Measurements from ENCODE around the gene OR2M2. TPM values are rescaled to one million over a fixed set of nuclear protein-coding genes. Genes with fewer than 3 reads are reported as not detected.

Gene OR2M2
- total and polyA plus RNA-seq, 2 of the 13 experiments (the other 11 are each of a cell fraction or from before 2014, with no cell fraction given), result not detected

GRCh38 chr1:248174521-248174920 is at the start of gene OR2M2 (continued):
- TF ChIP-seq ZNF552 (CRISPR knock-in tag; IDR thresholded peaks at IDR 0.05; ENCODE audit: borderline replicate concordance), result no peak

GRCh38 chr1:248127653-248128052 is 47.0 kb upstream of the OR2M2 start:
- Histone ChIP-seq H2AFZ (ENCODE audit: low read length) (no peak overlapping the region), H3K4me1 (ENCODE audit: insufficient read depth, low read length) (no peaks in the 10 kb centered on the region), H3K9ac (ENCODE audit: insufficient read depth, low read depth, low read length) (no peak overlapping the region), H3K27ac (ENCODE audit: extremely low read length, insufficient read depth, low read length) (no peak overlapping the region), H3K79me2 (ENCODE audit: insufficient read depth, low read length) (no peaks in the 10 kb centered on the region), H3K27me3 (ENCODE audit: control insufficient read depth in 1 of 2, insufficient read depth in 2 of 2, low read length in 2 of 2) (no peaks in the 10 kb centered on the region), H3K36me3 (replicated peaks in 1 of 2; ENCODE audit: control insufficient read depth in 1 of 2, insufficient read depth in 2 of 2, low read length in 2 of 2) (no peaks in the 10 kb centered on the region), H3K4me3 (replicated peaks in 1 of 3; ENCODE audit: insufficient read depth in 1 of 3, low read depth in 2 of 3, low read length in 3 of 3) (no peak overlapping the region), H3K9me3 (ENCODE audit: low read length) (peaks cover 93% of the 10 kb centered on the region), H3K4me2 (ENCODE audit: low read depth, low read length) (no peak overlapping the region), H4K20me1 (ENCODE audit: insufficient read depth, low read length) (no peaks in the 10 kb centered on the region)
- no peak for ATAC-seq
- TF ChIP-seq NPAS2 (CRISPR knock-in tag; IDR thresholded peaks at IDR 0.05; ENCODE audit: borderline replicate concordance) (no peak), KLF6 (CRISPR knock-in tag; IDR thresholded peaks at IDR 0.05) (no peak), CSRNP1 (CRISPR knock-in tag; IDR thresholded peaks at IDR 0.05) (no peak), MLX (CRISPR knock-in tag; IDR thresholded peaks at IDR 0.05) (no peak), ZFYVE20 (CRISPR knock-in tag; IDR thresholded peaks at IDR 0.05; ENCODE audit: borderline replicate concordance, low read depth) (no peak)
- POLR2A ChIA-PET, result no interaction called here
- in situ Hi-C loops (cut with HindIII; ENCODE audit: extremely low pct_ligation_motif_present, low pct_unique_long_range_greater_than_20kb), result no loop called here
- BruUV-seq (replicated peaks), result no TSS peak
- no peak for FAIRE-seq
- CTCF ChIA-PET (ENCODE audit: low intra/inter-chr PET ratio, low total read pairs), result no interaction called here
- intact Hi-C loops (cut with micrococcal nuclease; ENCODE audit: unreplicated experiment), result no loop called here
- 0% methylated on average over 1 of the region's 5 CpGs for WGBS (ENCODE audit: low lambda C conversion rate)
- no peak for DNase-seq (ENCODE audit: low spot score)

All from HepG2 (cell line).